HepG2 (cell line): ENCODE measurements around the gene POU6F1. TPM values are rescaled to one million over a fixed set of nuclear protein-coding genes. Genes with fewer than 3 reads are reported as not detected.
A peak's percentile ranks its signal among the peaks of the same experiment; 100 is the strongest.

Source experiments
- ATAC-seq: fragments of 200-7000 bp; cut with Tn5 transposase; 3 replicates; pipeline ENCODE4 v1.9.1; 2020; ENCODE audit warnings: mild to moderate bottlenecking, moderate library complexity
- BruUV-seq: library from RNA; stranded (reverse); fragments of 400-500 nt; replicated peaks from 2 replicates; lab custom pipeline; 2021; lab: Mats Ljungman, UMichigan
- CTCF ChIA-PET: fragments of 300-600 bp; formaldehyde crosslinking; extraction: SDS; loops from one replicate; lab custom pipeline; 2021; ENCODE audit warnings: low total read pairs, inconsistent platforms, low intra/inter-chr PET ratio; lab: Yijun Ruan, JAX
- POLR2A ChIA-PET: fragments of 350-600 bp; sonication (Branson Sonifier 250); formaldehyde crosslinking; loops from one replicate; lab custom pipeline; 2020; ENCODE audit warnings: antibody characterized with exemption, inconsistent platforms; lab: Yijun Ruan, JAX
- DNase-seq: peaks from one replicate; pipeline ENCODE4 v3.0.0-alpha.2; 2015; ENCODE audit warnings: low spot score
- FAIRE-seq: peaks from 3 replicates; lab custom pipeline; 2011; peaks lifted over from hg19 to GRCh38; lab: Jason Lieb, UNC
- H2AFZ ChIP-seq: one replicate; pipeline ENCODE4 v1.6.1; 2011; ENCODE audit warnings: low read length, inconsistent platforms
- H3K27ac ChIP-seq: fragments of 300-600 bp; 3 replicates; pipeline ENCODE4 v1.8.0; 2011; ENCODE audit warnings: mixed run types, mild to moderate bottlenecking, mixed read lengths, low read length, inconsistent platforms; ENCODE audit not compliant: insufficient read depth; ENCODE audit errors: extremely low read length
- H3K27me3 ChIP-seq, 2 experiments: fragments of 200-600 bp in 1 of 2; 2 replicates in 1 of 2; 3 replicates in 1 of 2; pipeline versions ENCODE4 v1.6.0 to v1.8.0; 2011; ENCODE audit warnings: low read length in 2 of 2, mild to moderate bottlenecking in 2 of 2, moderate library complexity in 2 of 2, inconsistent platforms in 1 of 2; ENCODE audit not compliant: insufficient read depth in 2 of 2, control insufficient read depth in 1 of 2
- H3K36me3 ChIP-seq, 2 experiments: fragments of 200-600 bp in 1 of 2; replicated peaks in 1 of 2; 2 replicates in 1 of 2; 3 replicates in 1 of 2; pipeline versions ENCODE4 v1.5.1 to v1.8.0; 2011; ENCODE audit warnings: low read length in 2 of 2, inconsistent platforms in 1 of 2; ENCODE audit not compliant: insufficient read depth in 2 of 2, control insufficient read depth in 1 of 2
- H3K4me1 ChIP-seq: 2 replicates; pipeline ENCODE4 v1.5.1; 2012; ENCODE audit warnings: low read length, inconsistent platforms; ENCODE audit not compliant: insufficient read depth
- H3K4me2 ChIP-seq: 2 replicates; pipeline ENCODE4 v1.6.0; 2011; ENCODE audit warnings: low read depth, low read length, inconsistent platforms
- H3K4me3 ChIP-seq, 3 experiments: fragments of 200-600 bp in 1 of 3; sonication (generic), shearing (Covaris generic) in 1 of 3; replicated peaks in 1 of 3; 2 replicates each; pipeline ENCODE4 v1.5.1; 2011 to 2016; ENCODE audit warnings: low read length in 3 of 3, inconsistent platforms in 2 of 3, low read depth in 2 of 3, mild to moderate bottlenecking in 2 of 3, control low read depth in 1 of 3, mixed read lengths in 1 of 3; ENCODE audit not compliant: insufficient read depth in 1 of 3
- H3K79me2 ChIP-seq: one replicate; pipeline ENCODE4 v1.6.1; 2011; ENCODE audit warnings: low read length, inconsistent platforms; ENCODE audit not compliant: insufficient read depth
- H3K9ac ChIP-seq: 2 replicates; pipeline ENCODE4 v1.6.0; 2011; ENCODE audit warnings: mild to moderate bottlenecking, low read depth, low read length, inconsistent platforms; ENCODE audit not compliant: insufficient read depth
- H3K9me3 ChIP-seq: 2 replicates; pipeline ENCODE4 v1.5.1; 2012; ENCODE audit warnings: mild to moderate bottlenecking, low read length
- H4K20me1 ChIP-seq: 2 replicates; pipeline ENCODE4 v1.6.0; 2011; ENCODE audit warnings: inconsistent platforms, mild to moderate bottlenecking, low read length, moderate library complexity; ENCODE audit not compliant: insufficient read depth
- ARID5B ChIP-seq: IDR thresholded peaks from 2 replicates; pipeline ENCODE4 v1.4.0; 2020; ENCODE audit warnings: mild to moderate bottlenecking, missing genetic modification reagents
- CHCHD3 ChIP-seq: sonication (generic); formaldehyde crosslinking; IDR thresholded peaks from 2 replicates; pipeline ENCODE4 v1.8.0; 2022; ENCODE audit warnings: mild to moderate bottlenecking, missing genetic modification reagents, moderate library complexity
- DMTF1 ChIP-seq: sonication (generic); formaldehyde crosslinking; IDR thresholded peaks from 2 replicates; pipeline ENCODE4 v1.4.0; 2020; ENCODE audit warnings: mild to moderate bottlenecking, missing genetic modification reagents
- HMGXB4 ChIP-seq, 2 experiments: sonication (generic) in 1 of 2; formaldehyde crosslinking in 1 of 2; IDR thresholded peaks; 2 replicates each; pipeline versions ENCODE4 v1.4.0 to v1.6.1; 2018 to 2020; ENCODE audit warnings: missing genetic modification reagents in 2 of 2, borderline replicate concordance in 1 of 2, low read depth in 1 of 2, mild to moderate bottlenecking in 1 of 2, missing biosample characterization in 1 of 2
- KAT8 ChIP-seq: IDR thresholded peaks from 2 replicates; pipeline ENCODE4 v1.6.1; 2016; ENCODE audit warnings: missing genetic modification reagents, missing compliant biosample characterization
- KDM1A ChIP-seq: IDR thresholded peaks from 2 replicates; pipeline ENCODE4 v1.6.1; 2016; ENCODE audit warnings: missing compliant biosample characterization
- REL ChIP-seq: sonication (generic); formaldehyde crosslinking; conservative IDR thresholded peaks from 2 replicates; pipeline ENCODE4 v1.8.0; 2022; ENCODE audit warnings: mild to moderate bottlenecking, missing genetic modification reagents, moderate library complexity
- ZGPAT ChIP-seq: IDR thresholded peaks from 2 replicates; pipeline ENCODE4 v1.6.1; 2016; ENCODE audit warnings: mild to moderate bottlenecking
- ZNF510 ChIP-seq: sonication (generic); formaldehyde crosslinking; IDR thresholded peaks from 2 replicates; pipeline ENCODE4 v1.4.0; 2020; ENCODE audit warnings: low read depth, mild to moderate bottlenecking, missing genetic modification reagents
- ZNF891 ChIP-seq: sonication (generic); formaldehyde crosslinking; IDR thresholded peaks from 2 replicates; pipeline ENCODE4 v1.5.0; 2020; ENCODE audit warnings: mild to moderate bottlenecking, missing genetic modification reagents
- WGBS: methylation state at CpG from one replicate; pipeline ENCODE4 v1.1.6; 2017; ENCODE audit warnings: low lambda C conversion rate; 5-methylcytosine and 5-hydroxymethylcytosine counted together
- in situ Hi-C: cut with HindIII; loops from 2 replicates; pipeline ENCODE4 v1.10.0; 2017; ENCODE audit warnings: low pct_unique_long_range_greater_than_20kb; ENCODE audit not compliant: extremely low pct_ligation_motif_present
- intact Hi-C: fragments of 100-400 bp; cut with micrococcal nuclease; formaldehyde crosslinking; loops from one replicate; pipeline ENCODE4 v1.10.0; 2022; ENCODE audit not compliant: unreplicated experiment
- polyA plus RNA-seq, 8 experiments: library from polyadenylated mRNA; depleted of rRNA in 3 of 8; stranded (reverse) in 7 of 8; unstranded in 1 of 8; fragments of >200 nt; fragmentation: Illumina TruSeq in 4 of 8; extraction: Trizol in 4 of 8; gene quantifications; 2 replicates each; pipeline versions ENCODE4 v1.2.1 to v1.2.3, GENCODE V29; 2011 to 2016; ENCODE audit warnings: low read depth in 4 of 8, missing spikeins in 1 of 8, mixed read lengths in 1 of 8; ENCODE audit not compliant: insufficient read depth in 1 of 8
- total RNA-seq, 5 experiments: library from RNA; depleted of rRNA; stranded (reverse); fragments of >200 nt; fragmentation: Illumina TruSeq; extraction: Trizol; gene quantifications; 2 replicates each; pipeline ENCODE4 v1.2.3, GENCODE V29; 2016; ENCODE audit warnings: low read depth in 1 of 5

POU6F1 gene
- total and polyA plus RNA-seq, 2 of the 13 experiments (the other 11 are each of a cell fraction or from before 2014, with no cell fraction given) = 0.48 to 0.51 TPM

GRCh38 chr12:51171884-51172514 is 45.9 kb downstream of the POU6F1 start:
- no TSS peak for BruUV-seq
- Histone ChIP-seq H2AFZ (peak overlapping the region; percentile 1), H3K36me3 (no peaks in the 10 kb centered on the region), H3K79me2 (peaks cover 34% of the 10 kb centered on the region), H3K4me1 (peaks cover 26% of the 10 kb centered on the region), H3K9me3 (no peaks in the 10 kb centered on the region), H3K27ac (peak overlapping the region; percentile 99), H4K20me1 (no peaks in the 10 kb centered on the region), H3K9ac (peak overlapping the region; percentile 95), H3K4me2 (peak overlapping the region; percentile 83), H3K27me3 (no peaks in the 10 kb centered on the region), H3K4me3 (peak overlapping the region; percentile 59 to 96 (median 94))
- in situ Hi-C loops (no loop called here), intact Hi-C loops (loop anchor here (2.0 kb wide), 1 partner anchor 47 kb away; the partner anchor contains the start of gene POU6F1)
- CTCF ChIA-PET = no interaction called here
- DNase-seq (peak; percentile 16), FAIRE-seq (no peak), ATAC-seq (peak; percentile 76)
- under 1% methylated on average over 12 of the region's 16 CpGs for WGBS
- POLR2A ChIA-PET = interaction anchor here (1.3 to 2.2 kb wide), 5 partner anchors 10 to 97 kb away, joined by 3 to 13 read pairs (median 10); partner anchors contain the start of genes DAZAP2 and POU6F1
- TF ChIP-seq ZNF510 = no peak
- TF ChIP-seq HMGXB4 (CRISPR knock-in tag; IDR thresholded peaks at IDR 0.05; ENCODE audit: borderline replicate concordance in 1 of 2, low read depth in 1 of 2) = no peak
- TF ChIP-seq KAT8 (CRISPR knock-in tag) = peak; percentile 11; the same call in 1 of the 2 replicates
- TF ChIP-seq REL (CRISPR knock-in tag) = 0 out of 2 replicates have a peak, but pooled peaks have one; percentile 20
- TF ChIP-seq ZNF891 (CRISPR knock-in tag) = peak; percentile 23; the same call in 1 of the 2 replicates
- TF ChIP-seq ZGPAT (CRISPR knock-in tag) = no peak
- TF ChIP-seq CHCHD3 (CRISPR knock-in tag) = peak; percentile 43; the same call in 1 of the 2 replicates
- 0 out of 2 replicates have a peak, but pooled peaks have one; percentile 3 for TF ChIP-seq ARID5B (CRISPR knock-in tag)
- TF ChIP-seq KDM1A = 0 out of 2 replicates have a peak, but pooled peaks have one; percentile 7
- TF ChIP-seq DMTF1 (CRISPR knock-in tag) = no peak
